Lower leg skin (tissue), 3 donors: ENCODE measurements around the gene NPAS2.

ENCODE experiments used
- CTCF ChIP-seq, 3 donors: fragments of 450-650 bp; IDR thresholded peaks; one replicate each; pipeline ENCODE4 v1.5.1; 2016; ENCODE audit warnings: antibody characterized with exemption in 3 of 3, mild to moderate bottlenecking in 3 of 3, moderate library complexity in 2 of 3
- POLR2A ChIP-seq, 2 donors: fragments of 450-650 bp; IDR thresholded peaks; one replicate each; pipeline ENCODE4 v1.6.1; 2016 to 2017; ENCODE audit warnings: antibody characterized with exemption in 2 of 2, mild to moderate bottlenecking in 1 of 2, moderate library complexity in 1 of 2

GRCh38 chr2:100895402-100895801 lies 75.5 kb downstream of the NPAS2 start:
- TF ChIP-seq CTCF (IDR thresholded peaks at IDR 0.05) (no peak), POLR2A (IDR thresholded peaks at IDR 0.05) (no peak)
